GM23338 (cell line): ENCODE data around the gene MOB3C. TPM values are rescaled to one million over a fixed set of nuclear protein-coding genes. Genes with fewer than 3 reads are reported as not detected.

Experiments used
- ATAC-seq: fragments of 200-7000 bp; cut with Tn5 transposase; 3 replicates; pipeline ENCODE4 v1.9.1; 2020
- DNase-seq: peaks from one replicate; pipeline ENCODE4 v3.0.0-alpha.2; 2015; ENCODE audit warnings: low spot score
- H2AFZ ChIP-seq: fragments of 200-600 bp; sonication (generic); 2 replicates; pipeline ENCODE4 v1.8.0; 2016; ENCODE audit warnings: antibody characterized with exemption, mild to moderate bottlenecking, moderate library complexity
- H3F3A ChIP-seq: fragments of 200-600 bp; sonication (generic); replicated peaks from 2 replicates; pipeline ENCODE4 v1.8.0; 2017; ENCODE audit warnings: antibody characterized with exemption, mixed run types, low read depth
- H3K27ac ChIP-seq: fragments of 200-600 bp; sonication (generic); 2 replicates; pipeline ENCODE4 v1.6.1; 2016; ENCODE audit warnings: low read depth
- H3K27me3 ChIP-seq: fragments of 200-600 bp; sonication (generic); 2 replicates; pipeline ENCODE4 v1.8.0; 2016; ENCODE audit warnings: mild to moderate bottlenecking, mixed run types, moderate library complexity; ENCODE audit not compliant: insufficient read depth
- H3K36me3 ChIP-seq: fragments of 200-600 bp; sonication (generic); 2 replicates; pipeline ENCODE4 v1.8.0; 2016; ENCODE audit warnings: mild to moderate bottlenecking; ENCODE audit not compliant: insufficient read depth
- H3K4me1 ChIP-seq: fragments of 200-600 bp; sonication (generic); 2 replicates; pipeline ENCODE4 v1.8.0; 2016; ENCODE audit warnings: mild to moderate bottlenecking, moderate library complexity; ENCODE audit not compliant: insufficient read depth
- H3K4me2 ChIP-seq: fragments of 200-600 bp; sonication (generic); 2 replicates; pipeline ENCODE4 v1.7.1; 2017; ENCODE audit warnings: mixed run types
- H3K4me3 ChIP-seq: fragments of 200-600 bp; sonication (generic); 2 replicates; pipeline ENCODE4 v1.6.1; 2016; ENCODE audit warnings: mixed run types
- H3K79me2 ChIP-seq: fragments of 200-600 bp; sonication (generic); replicated peaks from 2 replicates; pipeline ENCODE4 v1.8.0; 2017; ENCODE audit warnings: mild to moderate bottlenecking; ENCODE audit not compliant: insufficient read depth
- H3K9me2 ChIP-seq: fragments of 200-600 bp; sonication (generic); 2 replicates; pipeline ENCODE4 v1.8.0; 2017; ENCODE audit not compliant: insufficient read depth
- H4K20me1 ChIP-seq: fragments of 200-600 bp; sonication (generic); replicated peaks from 2 replicates; pipeline ENCODE4 v1.8.0; 2017; ENCODE audit warnings: mild to moderate bottlenecking; ENCODE audit not compliant: insufficient read depth
- H3K27ac Mint-ChIP-seq: 2 replicates; pipeline ENCODE4 v1.8.0; 2020; ENCODE audit warnings: inconsistent platforms, mild to moderate bottlenecking, moderate library complexity, mixed read lengths
- H3K27me3 Mint-ChIP-seq: 3 replicates; pipeline ENCODE4 v1.8.0; 2022; ENCODE audit warnings: low read depth, mild to moderate bottlenecking, moderate library complexity, mixed read lengths, inconsistent platforms; ENCODE audit not compliant: insufficient read depth, poor library complexity
- H3K36me3 Mint-ChIP-seq: 3 replicates; pipeline ENCODE4 v1.8.0; 2021; ENCODE audit warnings: low read depth, mild to moderate bottlenecking, inconsistent platforms, moderate library complexity, mixed read lengths
- H3K4me1 Mint-ChIP-seq: 3 replicates; pipeline ENCODE4 v1.8.0; 2020; ENCODE audit warnings: mild to moderate bottlenecking, inconsistent platforms, mixed read lengths
- H3K4me3 Mint-ChIP-seq: 3 replicates; pipeline ENCODE4 v1.8.0; 2021; ENCODE audit warnings: moderate library complexity, mild to moderate bottlenecking, inconsistent platforms, mixed read lengths
- H3K9me3 Mint-ChIP-seq: 3 replicates; pipeline ENCODE4 v1.8.0; 2020; ENCODE audit warnings: moderate library complexity, mild to moderate bottlenecking, inconsistent platforms, mixed read lengths
- ETS1 ChIP-seq: IDR thresholded peaks from 2 replicates; pipeline ENCODE4 v1.6.1; 2016; ENCODE audit warnings: antibody characterized with exemption
- EZH2 ChIP-seq: fragments of 200-600 bp; sonication (generic); IDR thresholded peaks from one replicate; pipeline ENCODE4 v1.8.0; 2017; ENCODE audit warnings: antibody characterized with exemption, mild to moderate bottlenecking, low read depth; ENCODE audit not compliant: unreplicated experiment
- EZH2phosphoT487 ChIP-seq: fragments of 200-600 bp; sonication (generic); IDR thresholded peaks from one replicate; pipeline ENCODE4 v1.8.1; 2018; ENCODE audit warnings: antibody characterized with exemption; ENCODE audit not compliant: unreplicated experiment
- JUNB ChIP-seq: IDR thresholded peaks from one replicate; pipeline ENCODE4 v1.6.1; 2016; ENCODE audit warnings: antibody characterized with exemption; ENCODE audit not compliant: unreplicated experiment
- NANOG ChIP-seq: IDR thresholded peaks from 2 replicates; pipeline ENCODE4 v1.6.1; 2016; ENCODE audit warnings: antibody characterized with exemption, borderline replicate concordance
- POLR2AphosphoS5 ChIP-seq: IDR thresholded peaks from 2 replicates; pipeline ENCODE4 v1.6.1; 2016; ENCODE audit warnings: antibody characterized with exemption, low read depth
- STAT1 ChIP-seq: IDR thresholded peaks from one replicate; pipeline ENCODE4 v1.6.1; 2016; ENCODE audit warnings: antibody characterized with exemption; ENCODE audit not compliant: unreplicated experiment
- ZNF114 ChIP-seq: fragments of 250-450 bp; sonication (Bioruptor Pico); IDR thresholded peaks from 2 replicates; pipeline ENCODE4 v1.5.0; 2020; ENCODE audit warnings: mild to moderate bottlenecking, moderate library complexity
- ZNF331 ChIP-seq: fragments of 250-450 bp; sonication (Bioruptor Pico); IDR thresholded peaks from 2 replicates; pipeline ENCODE4 v1.5.0; 2020; ENCODE audit warnings: low read depth, mild to moderate bottlenecking, moderate library complexity
- ZNF462 ChIP-seq: fragments of 250-450 bp; sonication (Bioruptor Pico); IDR thresholded peaks from 2 replicates; pipeline ENCODE4 v1.5.0; 2020; ENCODE audit warnings: mild to moderate bottlenecking, moderate library complexity
- polyA plus RNA-seq: library from polyadenylated mRNA; unstranded; fragments of >200 nt; fragmentation: Nextera tagmentation; extraction: Ambion mirVana; gene quantifications from 2 replicates; pipeline ENCODE4 v1.2.1, GENCODE V29; 2016
- total RNA-seq: library from RNA; depleted of rRNA; stranded (reverse); fragments of >200 nt; shearing (Covaris generic); gene quantifications from 2 replicates; pipeline ENCODE4 v1.2.3, GENCODE V29; 2014

Gene MOB3C
- total and polyA plus RNA-seq, 2 experiments from 2014 or later, result 1.1 to 6.2 TPM

DNA sequence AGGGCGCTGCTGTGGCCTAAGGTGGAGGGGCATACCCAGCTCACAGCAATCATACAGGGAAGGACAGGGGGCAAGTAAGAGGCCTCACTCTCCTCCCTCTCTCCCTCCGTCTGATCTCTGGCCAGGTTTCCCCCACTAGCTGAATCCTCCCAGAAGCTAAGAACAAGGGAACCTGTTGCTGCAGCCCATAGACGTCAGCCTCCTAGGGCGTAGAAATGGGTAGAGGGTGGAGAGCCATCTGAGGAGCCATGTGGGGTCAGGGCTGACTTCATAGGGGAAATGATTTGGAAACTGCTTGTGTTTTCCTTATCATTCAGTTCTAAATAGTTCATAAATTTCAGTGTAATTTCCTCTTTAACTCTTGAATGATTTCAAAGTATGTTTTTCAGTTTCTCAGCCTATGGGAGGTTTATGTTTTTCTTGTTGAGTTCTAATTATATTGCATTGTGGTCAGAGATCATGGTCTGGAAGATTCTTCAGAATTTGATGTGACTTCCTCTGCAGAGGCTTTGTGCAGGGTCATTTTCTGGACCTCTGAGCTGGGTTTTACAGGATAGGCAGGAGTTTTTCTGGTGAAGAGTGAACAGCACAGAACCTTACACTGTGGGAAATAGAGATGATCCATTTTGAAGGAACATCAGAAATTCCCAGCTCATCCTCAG is 2.3 kb upstream of the MOB3C start (continued):
- no peak for TF ChIP-seq JUNB

DNA sequence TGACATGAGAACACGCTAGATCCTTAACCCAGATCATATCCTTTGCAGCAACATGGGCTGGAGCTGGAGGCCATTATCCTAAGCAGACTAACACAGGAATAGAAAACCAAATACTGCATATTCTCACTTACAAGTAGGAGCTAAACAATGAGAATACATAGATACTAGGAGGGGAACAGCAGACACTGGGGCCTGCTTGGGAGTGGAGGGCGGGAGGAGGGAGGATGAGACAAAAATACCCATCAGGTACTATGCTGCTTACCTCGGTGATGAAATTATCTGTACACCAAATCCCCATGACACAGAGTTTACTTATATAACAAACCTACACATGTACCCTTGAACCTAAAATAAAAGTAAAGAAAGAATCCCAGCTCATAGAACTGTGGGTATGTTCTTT is 1.2 kb upstream of the MOB3C start:
- Histone ChIP-seq H3K4me3 (no peak overlapping the region), H3K36me3 (no peaks in the 10 kb centered on the region), H3K27me3 (peaks cover 20% of the 10 kb centered on the region), H3K27ac (no peak overlapping the region), H3K9me2 (no peaks in the 10 kb centered on the region), H3K79me2 (no peaks in the 10 kb centered on the region), H3K4me1 (peaks cover 29% of the 10 kb centered on the region), H3K4me2 (no peak overlapping the region), H2AFZ (no peak overlapping the region), H4K20me1 (no peaks in the 10 kb centered on the region), H3F3A (no peaks in the 10 kb centered on the region)
- TF ChIP-seq ZNF331 (no peak), JUNB (no peak), ZNF114 (no peak), EZH2phosphoT487 (no peak), NANOG (no peak), ETS1 (no peak), POLR2AphosphoS5 (no peak)
- no peak for DNase-seq
- no peak overlapping the region for H3K27ac Mint-ChIP-seq
- no peak overlapping the region for H3K4me3 Mint-ChIP-seq
- H3K27me3 Mint-ChIP-seq, result peaks cover 20% of the 10 kb centered on the region
- H3K4me1 Mint-ChIP-seq, result peaks cover 41% of the 10 kb centered on the region
- no peaks in the 10 kb centered on the region; the same call in 2 of the 3 replicates for H3K36me3 Mint-ChIP-seq
- no peaks in the 10 kb centered on the region for H3K9me3 Mint-ChIP-seq
- ATAC-seq, result no peak

GRCh38 chr1:46617108-46617800 is 643 bp upstream of the MOB3C start:
- H3K4me3 Mint-ChIP-seq, result peak overlapping the region; percentile 85
- H3K9me3 Mint-ChIP-seq, result no peaks in the 10 kb centered on the region
- H3K9me2 ChIP-seq, result no peaks in the 10 kb centered on the region
- H3K4me1 ChIP-seq, result peaks cover 34% of the 10 kb centered on the region
- H3K4me2 ChIP-seq, result peak overlapping the region; percentile 94
- peaks cover 22% of the 10 kb centered on the region for H3K27me3 Mint-ChIP-seq
- TF ChIP-seq EZH2phosphoT487, result no peak
- no peak for TF ChIP-seq POLR2AphosphoS5
- TF ChIP-seq EZH2, result no peak
- TF ChIP-seq STAT1, result no peak
- TF ChIP-seq ZNF114, result no peak
- TF ChIP-seq ZNF462 (CRISPR knock-in tag), result no peak
- no peak for TF ChIP-seq JUNB
- no peak for TF ChIP-seq NANOG
- TF ChIP-seq ZNF331, result no peak
- peak overlapping the region; percentile 85 for H3K4me3 ChIP-seq
- no peak overlapping the region for H3K27ac Mint-ChIP-seq
- H3K36me3 ChIP-seq, result no peaks in the 10 kb centered on the region
- no peaks in the 10 kb centered on the region for H3F3A ChIP-seq
- no peaks in the 10 kb centered on the region for H4K20me1 ChIP-seq
- ATAC-seq (peak; percentile 3), DNase-seq (no peak)
- peak overlapping the region; percentile 94 for H2AFZ ChIP-seq
- no peak overlapping the region for H3K27ac ChIP-seq
- no peaks in the 10 kb centered on the region for H3K79me2 ChIP-seq
- peaks cover 46% of the 10 kb centered on the region for H3K4me1 Mint-ChIP-seq
- peaks cover 20% of the 10 kb centered on the region for H3K27me3 ChIP-seq
- H3K36me3 Mint-ChIP-seq, result no peaks in the 10 kb centered on the region; the same call in 2 of the 3 replicates
